KOPT-K1 (cell line): ENCODE data around the gene FARP1.

Experiments used
- H3K27ac ChIP-seq: fragments of 200-600 bp; sonication (generic); 2 replicates; pipeline ENCODE4 v1.5.1; 2016; ENCODE audit warnings: antibody characterized with exemption, mild to moderate bottlenecking, low read depth, low read length; ENCODE audit not compliant: poor library complexity, severe bottlenecking
- H3K36me3 ChIP-seq: fragments of 200-600 bp; sonication (generic); 2 replicates; pipeline ENCODE4 v1.5.1; 2017; ENCODE audit warnings: antibody characterized with exemption, mild to moderate bottlenecking, low read length, moderate library complexity; ENCODE audit not compliant: insufficient read depth
- H3K9me3 ChIP-seq: fragments of 200-600 bp; sonication (generic); 2 replicates; pipeline ENCODE4 v1.5.1; 2017; ENCODE audit warnings: antibody characterized with exemption, low read length, mild to moderate bottlenecking; ENCODE audit not compliant: insufficient read depth, poor library complexity, severe bottlenecking

The FARP1 gene

GRCh38 chr13:98454389-98454881, 311.5 kb downstream of the FARP1 start:
- Histone ChIP-seq H3K9me3 (no peaks in the 10 kb centered on the region), H3K27ac (no peak overlapping the region), H3K36me3 (peaks cover 63% of the 10 kb centered on the region)

- H3K27ac ChIP-seq = peak overlapping the region; percentile 40
- peaks cover 75% of the 10 kb centered on the region for H3K36me3 ChIP-seq
- H3K9me3 ChIP-seq = no peaks in the 10 kb centered on the region
Measured at GRCh38 chr13:98456413-98456845, 313.5 kb downstream of the FARP1 start.

- H3K9me3 ChIP-seq = no peaks in the 10 kb centered on the region
- H3K36me3 ChIP-seq = peaks cover 75% of the 10 kb centered on the region
- peak overlapping the region; percentile 34 for H3K27ac ChIP-seq
Measured at GRCh38 chr13:98457053-98457452, 314.2 kb downstream of the FARP1 start.

- H3K36me3 ChIP-seq = peaks cover 75% of the 10 kb centered on the region
- no peak overlapping the region for H3K27ac ChIP-seq
- H3K9me3 ChIP-seq = no peaks in the 10 kb centered on the region
Measured at GRCh38 chr13:98458431-98458830, 315.5 kb downstream of the FARP1 start.

- Histone ChIP-seq H3K9me3 (no peaks in the 10 kb centered on the region), H3K27ac (no peak overlapping the region), H3K36me3 (peaks cover 77% of the 10 kb centered on the region)
Measured at GRCh38 chr13:98459171-98459681, 316.3 kb downstream of the FARP1 start.

- no peak overlapping the region for H3K27ac ChIP-seq
- peaks cover 79% of the 10 kb centered on the region for H3K36me3 ChIP-seq
- H3K9me3 ChIP-seq = no peaks in the 10 kb centered on the region
Measured at GRCh38 chr13:98459721-98460370, 317.0 kb downstream of the FARP1 start.

GRCh38 chr13:98460516-98460915, 317.6 kb downstream of the FARP1 start:
- Histone ChIP-seq H3K9me3 (no peaks in the 10 kb centered on the region), H3K27ac (no peak overlapping the region), H3K36me3 (peaks cover 82% of the 10 kb centered on the region)

GRCh38 chr13:98461486-98462240, 318.8 kb downstream of the FARP1 start:
- Histone ChIP-seq H3K36me3 (peaks cover 91% of the 10 kb centered on the region), H3K9me3 (no peaks in the 10 kb centered on the region), H3K27ac (no peak overlapping the region)

GRCh38 chr13:98462241-98462882, 319.5 kb downstream of the FARP1 start:
- Histone ChIP-seq H3K27ac (no peak overlapping the region), H3K36me3 (peaks cover 96% of the 10 kb centered on the region), H3K9me3 (no peaks in the 10 kb centered on the region)

- Histone ChIP-seq H3K27ac (no peak overlapping the region), H3K36me3 (peaks cover 96% of the 10 kb centered on the region), H3K9me3 (no peaks in the 10 kb centered on the region)
Measured at GRCh38 chr13:98462946-98463345, 320.1 kb downstream of the FARP1 start.

- Histone ChIP-seq H3K27ac (no peak overlapping the region), H3K36me3 (peaks cover 94% of the 10 kb centered on the region), H3K9me3 (no peaks in the 10 kb centered on the region)
Measured at GRCh38 chr13:98466634-98467236, 323.8 kb downstream of the FARP1 start.

- Histone ChIP-seq H3K27ac (no peak overlapping the region), H3K9me3 (no peaks in the 10 kb centered on the region), H3K36me3 (peaks cover 94% of the 10 kb centered on the region)
Measured at GRCh38 chr13:98467263-98467985, 324.5 kb downstream of the FARP1 start.

GRCh38 chr13:98468361-98468760, 325.5 kb downstream of the FARP1 start:
- no peak overlapping the region for H3K27ac ChIP-seq
- peaks cover 93% of the 10 kb centered on the region for H3K36me3 ChIP-seq
- no peaks in the 10 kb centered on the region for H3K9me3 ChIP-seq

GRCh38 chr13:98468929-98469328, 326.0 kb downstream of the FARP1 start:
- Histone ChIP-seq H3K36me3 (peaks cover 93% of the 10 kb centered on the region), H3K27ac (no peak overlapping the region), H3K9me3 (no peaks in the 10 kb centered on the region)
